DOHH2 (cell line): ENCODE results near the gene KHNYN.
"Not testable (repeated sequence)": the region's sequence is repeated elsewhere in the genome, so short reads cannot be mapped to it uniquely, and the experiment has no call there.

Experiments
- EZH2phosphoT487 ChIP-seq: fragments of 200-600 bp; sonication (generic); IDR thresholded peaks from 2 replicates; pipeline ENCODE4 v1.6.1; 2017; ENCODE audit warnings: borderline replicate concordance, mild to moderate bottlenecking, antibody characterized with exemption, low read length, moderate library complexity, mixed read lengths
- TF ChIP-seq, protein P1 (sequence below): fragments of 200-600 bp; sonication (generic); IDR thresholded peaks from one replicate; pipeline ENCODE4 v1.5.1; 2014; ENCODE audit warnings: antibody characterized with exemption, mild to moderate bottlenecking, low read depth, low read length; ENCODE audit not compliant: poor library complexity, severe bottlenecking

- TF ChIP-seq, protein P1, sequence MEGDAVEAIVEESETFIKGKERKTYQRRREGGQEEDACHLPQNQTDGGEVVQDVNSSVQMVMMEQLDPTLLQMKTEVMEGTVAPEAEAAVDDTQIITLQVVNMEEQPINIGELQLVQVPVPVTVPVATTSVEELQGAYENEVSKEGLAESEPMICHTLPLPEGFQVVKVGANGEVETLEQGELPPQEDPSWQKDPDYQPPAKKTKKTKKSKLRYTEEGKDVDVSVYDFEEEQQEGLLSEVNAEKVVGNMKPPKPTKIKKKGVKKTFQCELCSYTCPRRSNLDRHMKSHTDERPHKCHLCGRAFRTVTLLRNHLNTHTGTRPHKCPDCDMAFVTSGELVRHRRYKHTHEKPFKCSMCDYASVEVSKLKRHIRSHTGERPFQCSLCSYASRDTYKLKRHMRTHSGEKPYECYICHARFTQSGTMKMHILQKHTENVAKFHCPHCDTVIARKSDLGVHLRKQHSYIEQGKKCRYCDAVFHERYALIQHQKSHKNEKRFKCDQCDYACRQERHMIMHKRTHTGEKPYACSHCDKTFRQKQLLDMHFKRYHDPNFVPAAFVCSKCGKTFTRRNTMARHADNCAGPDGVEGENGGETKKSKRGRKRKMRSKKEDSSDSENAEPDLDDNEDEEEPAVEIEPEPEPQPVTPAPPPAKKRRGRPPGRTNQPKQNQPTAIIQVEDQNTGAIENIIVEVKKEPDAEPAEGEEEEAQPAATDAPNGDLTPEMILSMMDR: not testable (repeated sequence)
- not testable (repeated sequence) for TF ChIP-seq EZH2phosphoT487
Observed at GRCh38 chr14:24470450-24470849, 40.7 kb downstream of the KHNYN start.
